ENCODE results near the gene RBP3.

GRCh38 chr10:47308775-47309174 is 39.4 kb upstream of the RBP3 start:
- TF ChIP-seq CTCF (IDR thresholded peaks at IDR 0.05): no peak
- TF ChIP-seq POLR2A (IDR thresholded peaks at IDR 0.05): no peak

All from ovary (tissue), 3 donors.